Suprapubic skin (tissue), 4 donors: Measurements from ENCODE around the gene CTXND1.

ENCODE experiments used
- POLR2A ChIP-seq, 2 donors: fragments of 450-650 bp; IDR thresholded peaks; one replicate each; pipeline ENCODE4 v1.6.1; 2017; ENCODE audit warnings: antibody characterized with exemption in 2 of 2, mild to moderate bottlenecking in 2 of 2, moderate library complexity in 2 of 2
- POLR2AphosphoS5 ChIP-seq, 3 donors: sonication (generic); formaldehyde crosslinking; IDR thresholded peaks; one replicate each; pipeline ENCODE4 v1.6.1; 2017; ENCODE audit warnings: antibody characterized with exemption in 3 of 3
- TF ChIP-seq, protein P1 (sequence below), 2 donors: fragments of 200-600 bp in 1 of 2; fragments of 450-650 bp in 1 of 2; sonication (generic) in 1 of 2; IDR thresholded peaks; one replicate each; pipeline ENCODE4 v1.5.1; 2016 to 2019; ENCODE audit warnings: antibody characterized with exemption in 2 of 2, mild to moderate bottlenecking in 1 of 2, moderate library complexity in 1 of 2

DNA sequence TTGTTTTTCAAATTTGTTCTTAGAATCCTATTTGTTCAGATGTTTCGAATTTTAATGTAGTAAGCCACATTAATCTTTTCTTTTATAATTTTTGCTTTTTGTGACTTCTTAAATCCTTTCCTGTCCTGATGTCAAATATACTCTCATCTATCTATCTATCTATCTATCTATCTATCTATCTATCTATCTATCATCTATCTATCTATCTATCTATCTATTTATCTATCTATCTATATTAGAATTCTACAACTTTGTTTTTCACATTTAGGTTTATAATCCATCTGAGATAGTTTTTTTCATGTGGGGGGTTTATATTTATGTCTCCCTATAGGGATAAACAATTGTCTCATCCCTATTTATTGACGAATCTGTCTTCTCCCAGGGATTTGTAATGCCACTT lies 32.1 kb downstream of the CTXND1 start:
- no peak for TF ChIP-seq POLR2AphosphoS5 (IDR thresholded peaks at IDR 0.05)
- TF ChIP-seq, protein P1, sequence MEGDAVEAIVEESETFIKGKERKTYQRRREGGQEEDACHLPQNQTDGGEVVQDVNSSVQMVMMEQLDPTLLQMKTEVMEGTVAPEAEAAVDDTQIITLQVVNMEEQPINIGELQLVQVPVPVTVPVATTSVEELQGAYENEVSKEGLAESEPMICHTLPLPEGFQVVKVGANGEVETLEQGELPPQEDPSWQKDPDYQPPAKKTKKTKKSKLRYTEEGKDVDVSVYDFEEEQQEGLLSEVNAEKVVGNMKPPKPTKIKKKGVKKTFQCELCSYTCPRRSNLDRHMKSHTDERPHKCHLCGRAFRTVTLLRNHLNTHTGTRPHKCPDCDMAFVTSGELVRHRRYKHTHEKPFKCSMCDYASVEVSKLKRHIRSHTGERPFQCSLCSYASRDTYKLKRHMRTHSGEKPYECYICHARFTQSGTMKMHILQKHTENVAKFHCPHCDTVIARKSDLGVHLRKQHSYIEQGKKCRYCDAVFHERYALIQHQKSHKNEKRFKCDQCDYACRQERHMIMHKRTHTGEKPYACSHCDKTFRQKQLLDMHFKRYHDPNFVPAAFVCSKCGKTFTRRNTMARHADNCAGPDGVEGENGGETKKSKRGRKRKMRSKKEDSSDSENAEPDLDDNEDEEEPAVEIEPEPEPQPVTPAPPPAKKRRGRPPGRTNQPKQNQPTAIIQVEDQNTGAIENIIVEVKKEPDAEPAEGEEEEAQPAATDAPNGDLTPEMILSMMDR (IDR thresholded peaks at IDR 0.05), result no peak
- TF ChIP-seq POLR2A (IDR thresholded peaks at IDR 0.05), result no peak
